ENCODE measurements around the gene PLCL1.

Gene PLCL1

DNA sequence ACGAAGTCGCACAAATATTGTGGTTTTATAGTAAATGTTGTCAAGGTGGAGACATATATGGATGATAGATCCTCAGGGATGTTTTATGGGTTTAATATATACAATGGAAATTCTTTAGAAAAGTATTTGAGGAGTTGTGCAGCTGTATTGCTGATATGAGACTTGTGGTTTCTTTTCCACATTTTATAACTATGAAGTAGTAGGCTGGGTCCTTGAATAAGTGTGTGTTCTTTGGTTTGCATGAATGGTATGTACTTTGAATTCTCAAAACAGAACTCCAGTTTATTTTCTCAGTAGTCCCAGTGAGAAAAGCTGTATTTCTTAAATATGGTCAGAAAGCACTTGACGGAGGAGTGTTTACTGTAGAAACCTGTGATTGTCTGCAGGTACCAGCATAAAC lies 42.4 kb downstream of the PLCL1 start:
- no peak for TF ChIP-seq ZFX (IDR thresholded peaks at IDR 0.05; ENCODE audit: borderline replicate concordance)
- TF ChIP-seq, protein P1, sequence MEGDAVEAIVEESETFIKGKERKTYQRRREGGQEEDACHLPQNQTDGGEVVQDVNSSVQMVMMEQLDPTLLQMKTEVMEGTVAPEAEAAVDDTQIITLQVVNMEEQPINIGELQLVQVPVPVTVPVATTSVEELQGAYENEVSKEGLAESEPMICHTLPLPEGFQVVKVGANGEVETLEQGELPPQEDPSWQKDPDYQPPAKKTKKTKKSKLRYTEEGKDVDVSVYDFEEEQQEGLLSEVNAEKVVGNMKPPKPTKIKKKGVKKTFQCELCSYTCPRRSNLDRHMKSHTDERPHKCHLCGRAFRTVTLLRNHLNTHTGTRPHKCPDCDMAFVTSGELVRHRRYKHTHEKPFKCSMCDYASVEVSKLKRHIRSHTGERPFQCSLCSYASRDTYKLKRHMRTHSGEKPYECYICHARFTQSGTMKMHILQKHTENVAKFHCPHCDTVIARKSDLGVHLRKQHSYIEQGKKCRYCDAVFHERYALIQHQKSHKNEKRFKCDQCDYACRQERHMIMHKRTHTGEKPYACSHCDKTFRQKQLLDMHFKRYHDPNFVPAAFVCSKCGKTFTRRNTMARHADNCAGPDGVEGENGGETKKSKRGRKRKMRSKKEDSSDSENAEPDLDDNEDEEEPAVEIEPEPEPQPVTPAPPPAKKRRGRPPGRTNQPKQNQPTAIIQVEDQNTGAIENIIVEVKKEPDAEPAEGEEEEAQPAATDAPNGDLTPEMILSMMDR (IDR thresholded peaks at IDR 0.05): no peak
- no peak overlapping the region for H3K27ac ChIP-seq

DNA sequence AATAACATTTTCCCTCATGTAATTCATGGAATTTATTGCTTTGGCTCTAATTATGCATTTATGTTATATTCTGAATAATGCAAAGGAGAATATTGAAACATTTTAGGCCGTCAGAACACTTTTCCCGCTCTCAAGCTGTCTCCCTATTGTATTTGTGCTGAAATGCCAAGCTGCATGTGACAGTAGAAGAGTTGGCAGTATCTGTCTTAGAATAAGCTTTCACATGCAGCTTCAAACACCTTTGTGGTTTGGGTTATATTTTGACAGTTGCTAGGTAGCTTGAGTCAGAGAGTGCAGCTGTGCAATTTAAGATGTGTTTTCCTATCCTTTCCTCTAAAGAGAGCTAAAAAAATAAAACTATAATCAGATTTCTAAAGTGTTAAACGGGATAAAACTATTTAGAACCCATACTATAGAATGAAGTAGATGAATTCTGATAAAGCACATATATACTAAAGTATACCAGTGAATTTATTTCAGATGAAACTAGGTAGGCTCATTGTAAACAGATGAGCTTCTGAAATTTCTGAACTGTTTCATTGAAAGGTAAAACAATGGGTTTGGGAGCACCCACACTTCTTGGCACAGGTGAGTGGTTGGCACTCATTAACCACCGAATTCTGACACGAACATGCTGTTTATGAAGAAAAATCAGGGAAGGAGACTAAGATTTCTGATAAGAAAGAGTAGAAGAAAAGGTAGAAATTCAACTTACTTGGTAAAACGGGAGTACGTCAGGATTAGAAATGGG lies 43.4 kb downstream of the PLCL1 start:
- no peak overlapping the region for H3K27ac ChIP-seq
- TF ChIP-seq, protein P1 (IDR thresholded peaks at IDR 0.05): no peak
- no peak for TF ChIP-seq ZFX (IDR thresholded peaks at IDR 0.05; ENCODE audit: borderline replicate concordance)

DNA sequence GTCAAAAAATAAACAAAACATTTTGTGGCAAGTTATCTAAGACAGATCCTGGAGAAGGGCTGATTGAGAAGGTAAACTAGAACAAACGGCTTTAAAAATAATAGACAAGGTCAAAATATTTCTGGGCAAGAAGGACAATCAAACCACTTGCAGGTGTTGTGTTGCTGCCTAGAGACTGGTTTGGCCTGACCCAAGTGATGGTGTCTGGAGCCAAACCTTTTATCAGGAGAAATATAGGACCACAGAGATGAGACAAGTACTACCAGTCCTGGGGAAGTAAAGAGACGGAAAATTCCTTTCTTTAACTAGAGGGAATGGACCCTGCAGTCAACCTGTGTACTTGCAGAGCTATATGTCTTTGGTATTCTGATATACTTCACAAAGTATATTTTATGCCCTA lies 44.2 kb downstream of the PLCL1 start:
- no peak overlapping the region for H3K27ac ChIP-seq
- no peak for TF ChIP-seq ZFX (IDR thresholded peaks at IDR 0.05; ENCODE audit: borderline replicate concordance)
- TF ChIP-seq, protein P1 (IDR thresholded peaks at IDR 0.05): no peak

DNA sequence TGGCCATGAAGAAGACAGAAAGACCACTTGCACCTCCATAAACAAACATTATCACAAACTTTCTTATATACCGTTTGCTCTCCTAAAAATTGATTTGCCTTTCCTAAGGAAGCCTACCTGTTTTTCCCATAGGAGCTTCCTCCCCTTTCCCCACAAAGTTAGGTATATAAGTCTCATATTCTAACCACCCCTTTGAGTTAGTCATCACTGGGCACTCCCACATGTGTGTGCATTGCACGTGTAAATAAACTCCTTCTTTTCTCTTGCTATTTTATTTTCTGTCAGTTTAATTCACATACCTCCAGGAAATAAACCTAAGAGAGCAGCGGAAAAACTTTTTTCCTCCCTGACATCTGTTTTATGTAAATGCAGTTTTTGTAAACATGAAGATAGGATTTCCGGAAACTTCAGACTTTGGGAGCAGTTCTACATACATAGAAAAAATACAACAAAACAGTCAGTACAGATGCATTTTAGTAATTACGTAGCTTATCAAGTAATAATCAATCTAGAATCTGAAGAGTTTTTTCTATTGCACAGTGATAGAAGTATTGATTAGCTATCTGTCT lies 46.6 kb downstream of the PLCL1 start:
- no peak overlapping the region for H3K27ac ChIP-seq
- TF ChIP-seq ZFX (IDR thresholded peaks at IDR 0.05; ENCODE audit: borderline replicate concordance): no peak
- TF ChIP-seq, protein P1 (IDR thresholded peaks at IDR 0.05): no peak

DNA sequence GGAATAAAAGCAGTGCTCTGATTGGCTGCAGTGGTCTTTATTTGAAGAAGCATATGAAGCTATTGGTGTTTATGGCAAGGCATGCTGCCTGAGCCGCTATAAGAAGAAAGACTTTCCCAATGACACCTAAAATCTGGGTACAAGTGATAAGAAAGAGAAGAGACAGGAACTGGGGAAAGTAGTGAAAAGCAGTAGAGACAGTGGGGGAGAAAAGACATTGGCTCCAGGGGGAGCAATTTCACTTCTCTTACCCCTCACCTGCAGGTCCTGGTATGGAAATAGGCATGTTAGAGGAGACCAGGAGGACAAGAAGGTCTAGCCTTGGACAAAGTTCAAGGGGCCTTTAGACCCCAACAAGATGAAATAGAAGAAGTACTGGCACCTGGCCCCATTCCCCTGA lies 47.1 kb downstream of the PLCL1 start:
- TF ChIP-seq, protein P1 (IDR thresholded peaks at IDR 0.05): 0 out of 2 replicates have a peak, but pooled peaks have one; percentile 10
- no peak for TF ChIP-seq ZFX (IDR thresholded peaks at IDR 0.05; ENCODE audit: borderline replicate concordance)
- no peak overlapping the region for H3K27ac ChIP-seq

DNA sequence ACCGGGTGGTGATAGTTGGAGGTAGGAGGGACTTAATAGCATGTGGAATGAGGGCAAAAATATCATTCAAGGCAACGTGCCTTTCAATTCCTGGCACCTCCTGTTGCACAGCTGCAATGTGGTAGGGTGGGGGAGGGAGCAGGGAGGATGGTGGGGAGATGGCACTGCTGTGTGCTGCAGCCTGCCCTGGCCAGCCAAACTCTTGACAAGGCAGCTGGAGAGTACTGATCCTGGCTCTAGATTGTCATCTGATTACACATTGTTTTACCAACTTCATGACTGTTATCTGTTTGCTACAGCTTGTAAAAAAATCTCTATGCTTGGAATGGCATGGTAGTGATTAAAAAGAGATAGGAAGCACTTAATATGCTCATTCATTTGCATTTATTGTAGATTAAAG lies 47.7 kb downstream of the PLCL1 start:
- TF ChIP-seq, protein P1 (IDR thresholded peaks at IDR 0.05): no peak
- no peak for TF ChIP-seq ZFX (IDR thresholded peaks at IDR 0.05; ENCODE audit: borderline replicate concordance)
- H3K27ac ChIP-seq: no peak overlapping the region

DNA sequence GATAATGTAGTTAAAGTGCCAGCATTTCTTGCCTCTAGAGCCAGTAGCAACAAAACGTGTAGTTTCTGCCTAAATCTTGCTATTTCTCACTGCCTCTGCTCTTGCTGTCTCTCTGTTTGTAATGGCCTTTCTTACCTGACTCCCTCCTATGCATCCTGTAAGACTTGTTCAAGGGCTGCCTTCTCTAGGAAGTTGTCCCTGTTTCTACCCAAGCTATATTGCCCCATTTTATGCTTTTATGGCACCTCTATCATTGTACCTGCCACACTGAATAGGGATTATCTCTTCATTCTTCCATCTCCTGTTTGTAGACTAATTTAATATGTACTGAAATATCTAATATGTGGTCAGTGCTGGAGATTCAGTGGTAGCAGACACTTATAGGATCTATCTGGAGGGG lies 49.2 kb downstream of the PLCL1 start:
- TF ChIP-seq ZFX (IDR thresholded peaks at IDR 0.05; ENCODE audit: borderline replicate concordance): no peak
- TF ChIP-seq, protein P1 (IDR thresholded peaks at IDR 0.05): no peak

More for the DNA sequence above, 49.2 kb downstream of the PLCL1 start:
- no peak overlapping the region for H3K27ac ChIP-seq

All from 22Rv1 (cell line).